K562 (cell line): ENCODE measurements around the gene TARP.
A peak's percentile ranks its signal among the peaks of the same experiment; 100 is the strongest.

Experiments
- ATAC-seq: fragments of 200-7000 bp; cut with Tn5 transposase; 3 replicates; pipeline ENCODE4 v1.9.1; 2020; ENCODE audit warnings: moderate library complexity
- BruUV-seq: library from RNA; stranded (reverse); fragments of 400-500 nt; replicated peaks from 2 replicates; lab custom pipeline; 2021; lab: Mats Ljungman, UMichigan
- CTCF ChIA-PET: fragments of 300-600 bp; formaldehyde crosslinking; extraction: SDS; loops from one replicate; lab custom pipeline; 2021; ENCODE audit warnings: low intra/inter-chr PET ratio; lab: Yijun Ruan, JAX
- POLR2A ChIA-PET: fragments of 300-600, 350-650 bp; sonication (Branson Sonifier 250); formaldehyde crosslinking; extraction: SDS; loops from one replicate; lab custom pipeline; 2021; ENCODE audit warnings: antibody characterized with exemption, inconsistent platforms; lab: Yijun Ruan, JAX
- DNase-seq, 4 experiments: peaks; one replicate each; pipeline versions ENCODE4 v3.0.0 to v3.0.0-alpha.2; 2011 to 2018; ENCODE audit warnings: low spot score in 3 of 4, mixed read lengths in 3 of 4; ENCODE audit errors: extremely low read depth in 1 of 4
- FAIRE-seq: peaks from 2 replicates; lab custom pipeline; 2011; peaks lifted over from hg19 to GRCh38; lab: Jason Lieb, UNC
- H2AFZ ChIP-seq: 2 replicates; pipeline ENCODE4 v1.6.0; 2011; ENCODE audit warnings: low read depth, low read length, control low read depth, inconsistent platforms
- H3K27ac ChIP-seq: fragments of 200-600 bp; 3 replicates; pipeline ENCODE4 v1.8.0; 2011; ENCODE audit warnings: low read depth, mild to moderate bottlenecking, control low read depth, inconsistent platforms, low read length, moderate library complexity, mixed read lengths; ENCODE audit errors: extremely low read depth
- H3K27me3 ChIP-seq, 2 experiments: fragments of 300-600 bp in 1 of 2; 2 replicates in 1 of 2; 3 replicates in 1 of 2; pipeline versions ENCODE4 v1.6.0 to v1.8.0; 2011; ENCODE audit warnings: inconsistent platforms in 2 of 2, low read length in 2 of 2, mild to moderate bottlenecking in 1 of 2, mixed read lengths in 1 of 2, moderate library complexity in 1 of 2; ENCODE audit not compliant: control insufficient read depth in 2 of 2, insufficient read depth in 2 of 2
- H3K36me3 ChIP-seq: fragments of 300-600 bp; 3 replicates; pipeline ENCODE4 v1.8.0; 2011; ENCODE audit warnings: mild to moderate bottlenecking, low read length, inconsistent platforms; ENCODE audit not compliant: control insufficient read depth, insufficient read depth
- H3K4me1 ChIP-seq, 2 experiments: fragments of 200-600 bp in 1 of 2; replicated peaks in 1 of 2; 2 replicates in 1 of 2; 3 replicates in 1 of 2; pipeline versions ENCODE4 v1.5.1 to v1.8.0; 2011; ENCODE audit warnings: inconsistent platforms in 2 of 2, low read length in 2 of 2, mild to moderate bottlenecking in 1 of 2, mixed read lengths in 1 of 2, moderate library complexity in 1 of 2; ENCODE audit not compliant: control insufficient read depth in 2 of 2, insufficient read depth in 2 of 2
- H3K4me2 ChIP-seq: 2 replicates; pipeline ENCODE4 v1.6.1; 2011; ENCODE audit warnings: low read length, control low read depth, inconsistent platforms, mixed read lengths; ENCODE audit not compliant: insufficient read depth
- H3K4me3 ChIP-seq: fragments of 200-600 bp; sonication (generic), shearing (Covaris generic); 2 replicates; pipeline ENCODE4 v1.5.1; 2016; ENCODE audit warnings: control low read depth, inconsistent platforms
- H3K79me2 ChIP-seq: fragments of 200-600 bp; 3 replicates; pipeline ENCODE4 v1.8.0; 2011; ENCODE audit warnings: low read length, inconsistent platforms; ENCODE audit not compliant: control insufficient read depth, insufficient read depth
- H3K9ac ChIP-seq, 2 experiments: 2 replicates each; pipeline versions ENCODE4 v1.6.0 to v1.6.1; 2011; ENCODE audit warnings: low read depth in 2 of 2, low read length in 2 of 2, control low read depth in 1 of 2, inconsistent platforms in 1 of 2, mild to moderate bottlenecking in 1 of 2, mixed read lengths in 1 of 2; ENCODE audit not compliant: insufficient read depth in 1 of 2
- H3K9me1 ChIP-seq: one replicate; pipeline ENCODE4 v1.6.0; 2011; ENCODE audit warnings: inconsistent platforms, mild to moderate bottlenecking, low read length, moderate library complexity; ENCODE audit not compliant: control insufficient read depth, insufficient read depth
- H3K9me3 ChIP-seq: replicated peaks from 2 replicates; pipeline ENCODE4 v1.5.1; 2011; ENCODE audit warnings: low read depth, low read length, inconsistent platforms; ENCODE audit not compliant: control insufficient read depth, insufficient read depth
- H4K20me1 ChIP-seq: replicated peaks from 2 replicates; pipeline ENCODE4 v1.6.1; 2011; ENCODE audit warnings: low read length, inconsistent platforms, mixed read lengths; ENCODE audit not compliant: control insufficient read depth, insufficient read depth
- ADNP ChIP-seq: fragments of 200-800 bp; sonication (Bioruptor generic); IDR thresholded peaks from 2 replicates; pipeline ENCODE4 v1.6.1; 2016; ENCODE audit warnings: missing genetic modification characterization, missing compliant biosample characterization
- BCOR ChIP-seq: fragments of 450-650 bp; IDR thresholded peaks from 2 replicates; pipeline ENCODE4 v1.6.1; 2016
- HDAC2 ChIP-seq: fragments of 450-650 bp; IDR thresholded peaks from 2 replicates; pipeline ENCODE4 v1.6.1; 2016; ENCODE audit warnings: mild to moderate bottlenecking
- KDM1A ChIP-seq, 2 experiments: fragments of 450-650 bp; IDR thresholded peaks; 2 replicates each; pipeline ENCODE4 v1.6.1; 2016; ENCODE audit warnings: mild to moderate bottlenecking in 2 of 2
- RBM25 ChIP-seq: fragments of 200-400 bp; formaldehyde crosslinking; IDR thresholded peaks from 2 replicates; pipeline ENCODE4 v1.6.1; 2018; ENCODE audit warnings: low read length, low read depth, moderate library complexity; ENCODE audit not compliant: severe bottlenecking
- RCOR1 ChIP-seq, 2 experiments: IDR thresholded peaks; 2 replicates each; pipeline ENCODE4 v1.6.1; 2012; ENCODE audit warnings: low read depth in 2 of 2, low read length in 2 of 2, borderline replicate concordance in 1 of 2, improper control_type of control experiment in 1 of 2
- ZNF253 ChIP-seq: fragments of 250-450 bp; sonication (Bioruptor Pico); conservative IDR thresholded peaks from 2 replicates; pipeline ENCODE4 v1.6.1; 2021; ENCODE audit warnings: mild to moderate bottlenecking
- WGBS: fragments of 100-300 bp; shearing (Covaris generic); methylation state at CpG from one replicate; pipeline ENCODE4 v1.1.6; 2016; ENCODE audit warnings: low coverage, mixed read lengths; ENCODE audit not compliant: insufficient coverage; ENCODE audit errors: missing lambda C conversion rate; 5-methylcytosine and 5-hydroxymethylcytosine counted together
- in situ Hi-C: fragments of 300-500 bp; cut with MboI; formaldehyde crosslinking; loops from 4 replicates; pipeline ENCODE4 v1.15.0; 2018; ENCODE audit warnings: inconsistent platforms, mixed read lengths
- intact Hi-C: fragments of 100-400 bp; cut with micrococcal nuclease; formaldehyde crosslinking; loops from 2 replicates; pipeline ENCODE4 v1.14.2; 2022
- TF ChIP-seq, protein P1 (sequence below): fragments of 450-650 bp; formaldehyde crosslinking; IDR thresholded peaks from 2 replicates; pipeline ENCODE4 v1.4.0; 2020; ENCODE audit warnings: mild to moderate bottlenecking, moderate library complexity
- TF ChIP-seq, protein P2 (sequence below): sonication (generic); formaldehyde crosslinking; IDR thresholded peaks from 2 replicates; pipeline ENCODE4 v1.8.1; 2023; ENCODE audit warnings: missing genetic modification reagents, mild to moderate bottlenecking, borderline replicate concordance
- TF ChIP-seq, protein P3 (sequence below): fragments of 250-450 bp; sonication (Bioruptor Pico); IDR thresholded peaks from 2 replicates; pipeline ENCODE4 v1.5.0; 2022; ENCODE audit warnings: mild to moderate bottlenecking
- TF ChIP-seq, protein P4 (sequence below): fragments of 450-650 bp; formaldehyde crosslinking; IDR thresholded peaks from 2 replicates; pipeline ENCODE4 v1.4.0; 2020; ENCODE audit warnings: mild to moderate bottlenecking, mixed read lengths

TARP gene

GRCh38 chr7:38274927-38275620 lies 1.6 kb upstream of the TARP start:
- Histone ChIP-seq H3K27me3 (no peaks in the 10 kb centered on the region), H3K27ac (no peak overlapping the region), H3K9me1 (no peaks in the 10 kb centered on the region), H3K9me3 (no peaks in the 10 kb centered on the region), H3K4me2 (no peak overlapping the region), H3K79me2 (no peaks in the 10 kb centered on the region), H3K9ac (no peak overlapping the region), H4K20me1 (no peaks in the 10 kb centered on the region), H3K4me1 (no peaks in the 10 kb centered on the region; a peak in 1 of 5 replicates), H3K36me3 (no peaks in the 10 kb centered on the region), H2AFZ (no peak overlapping the region), H3K4me3 (no peak overlapping the region)
- ATAC-seq (no peak), DNase-seq (no peak), FAIRE-seq (no peak)
- intact Hi-C loops: no loop called here
- POLR2A ChIA-PET: interaction anchor here (1.0 to 2.1 kb wide), 3 partner anchors 12 to 34 kb away, joined by 3 to 6 read pairs (median 3); no protein-coding TSS in a partner anchor
- CTCF ChIA-PET: no interaction called here
- BruUV-seq: no TSS peak
- TF ChIP-seq, protein P1, sequence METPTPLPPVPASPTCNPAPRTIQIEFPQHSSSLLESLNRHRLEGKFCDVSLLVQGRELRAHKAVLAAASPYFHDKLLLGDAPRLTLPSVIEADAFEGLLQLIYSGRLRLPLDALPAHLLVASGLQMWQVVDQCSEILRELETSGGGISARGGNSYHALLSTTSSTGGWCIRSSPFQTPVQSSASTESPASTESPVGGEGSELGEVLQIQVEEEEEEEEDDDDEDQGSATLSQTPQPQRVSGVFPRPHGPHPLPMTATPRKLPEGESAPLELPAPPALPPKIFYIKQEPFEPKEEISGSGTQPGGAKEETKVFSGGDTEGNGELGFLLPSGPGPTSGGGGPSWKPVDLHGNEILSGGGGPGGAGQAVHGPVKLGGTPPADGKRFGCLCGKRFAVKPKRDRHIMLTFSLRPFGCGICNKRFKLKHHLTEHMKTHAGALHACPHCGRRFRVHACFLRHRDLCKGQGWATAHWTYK (CRISPR knock-in tag): no peak
- TF ChIP-seq, protein P2, sequence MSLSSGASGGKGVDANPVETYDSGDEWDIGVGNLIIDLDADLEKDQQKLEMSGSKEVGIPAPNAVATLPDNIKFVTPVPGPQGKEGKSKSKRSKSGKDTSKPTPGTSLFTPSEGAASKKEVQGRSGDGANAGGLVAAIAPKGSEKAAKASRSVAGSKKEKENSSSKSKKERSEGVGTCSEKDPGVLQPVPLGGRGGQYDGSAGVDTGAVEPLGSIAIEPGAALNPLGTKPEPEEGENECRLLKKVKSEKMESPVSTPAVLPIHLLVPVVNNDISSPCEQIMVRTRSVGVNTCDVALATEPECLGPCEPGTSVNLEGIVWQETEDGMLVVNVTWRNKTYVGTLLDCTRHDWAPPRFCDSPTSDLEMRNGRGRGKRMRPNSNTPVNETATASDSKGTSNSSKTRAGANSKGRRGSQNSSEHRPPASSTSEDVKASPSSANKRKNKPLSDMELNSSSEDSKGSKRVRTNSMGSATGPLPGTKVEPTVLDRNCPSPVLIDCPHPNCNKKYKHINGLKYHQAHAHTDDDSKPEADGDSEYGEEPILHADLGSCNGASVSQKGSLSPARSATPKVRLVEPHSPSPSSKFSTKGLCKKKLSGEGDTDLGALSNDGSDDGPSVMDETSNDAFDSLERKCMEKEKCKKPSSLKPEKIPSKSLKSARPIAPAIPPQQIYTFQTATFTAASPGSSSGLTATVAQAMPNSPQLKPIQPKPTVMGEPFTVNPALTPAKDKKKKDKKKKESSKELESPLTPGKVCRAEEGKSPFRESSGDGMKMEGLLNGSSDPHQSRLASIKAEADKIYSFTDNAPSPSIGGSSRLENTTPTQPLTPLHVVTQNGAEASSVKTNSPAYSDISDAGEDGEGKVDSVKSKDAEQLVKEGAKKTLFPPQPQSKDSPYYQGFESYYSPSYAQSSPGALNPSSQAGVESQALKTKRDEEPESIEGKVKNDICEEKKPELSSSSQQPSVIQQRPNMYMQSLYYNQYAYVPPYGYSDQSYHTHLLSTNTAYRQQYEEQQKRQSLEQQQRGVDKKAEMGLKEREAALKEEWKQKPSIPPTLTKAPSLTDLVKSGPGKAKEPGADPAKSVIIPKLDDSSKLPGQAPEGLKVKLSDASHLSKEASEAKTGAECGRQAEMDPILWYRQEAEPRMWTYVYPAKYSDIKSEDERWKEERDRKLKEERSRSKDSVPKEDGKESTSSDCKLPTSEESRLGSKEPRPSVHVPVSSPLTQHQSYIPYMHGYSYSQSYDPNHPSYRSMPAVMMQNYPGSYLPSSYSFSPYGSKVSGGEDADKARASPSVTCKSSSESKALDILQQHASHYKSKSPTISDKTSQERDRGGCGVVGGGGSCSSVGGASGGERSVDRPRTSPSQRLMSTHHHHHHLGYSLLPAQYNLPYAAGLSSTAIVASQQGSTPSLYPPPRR: no peak
- TF ChIP-seq ADNP (peak; percentile 79), BCOR (peak; percentile 79), KDM1A (IDR thresholded peaks at IDR 0.05) (peak; percentile 21 to 58; a peak in 1 of 4 replicates), RCOR1 (IDR thresholded peaks at IDR 0.05; ENCODE audit: borderline replicate concordance in 1 of 2, low read depth in 2 of 2, low read length in 2 of 2) (peak in 1 of 2 experiments; percentile 45; a peak in 2 of 4 replicates), HDAC2 (peak; percentile 53; the same call in 1 of the 2 replicates), RBM25 (peak; percentile 98), ZNF253 (no peak)
- TF ChIP-seq, protein P3, sequence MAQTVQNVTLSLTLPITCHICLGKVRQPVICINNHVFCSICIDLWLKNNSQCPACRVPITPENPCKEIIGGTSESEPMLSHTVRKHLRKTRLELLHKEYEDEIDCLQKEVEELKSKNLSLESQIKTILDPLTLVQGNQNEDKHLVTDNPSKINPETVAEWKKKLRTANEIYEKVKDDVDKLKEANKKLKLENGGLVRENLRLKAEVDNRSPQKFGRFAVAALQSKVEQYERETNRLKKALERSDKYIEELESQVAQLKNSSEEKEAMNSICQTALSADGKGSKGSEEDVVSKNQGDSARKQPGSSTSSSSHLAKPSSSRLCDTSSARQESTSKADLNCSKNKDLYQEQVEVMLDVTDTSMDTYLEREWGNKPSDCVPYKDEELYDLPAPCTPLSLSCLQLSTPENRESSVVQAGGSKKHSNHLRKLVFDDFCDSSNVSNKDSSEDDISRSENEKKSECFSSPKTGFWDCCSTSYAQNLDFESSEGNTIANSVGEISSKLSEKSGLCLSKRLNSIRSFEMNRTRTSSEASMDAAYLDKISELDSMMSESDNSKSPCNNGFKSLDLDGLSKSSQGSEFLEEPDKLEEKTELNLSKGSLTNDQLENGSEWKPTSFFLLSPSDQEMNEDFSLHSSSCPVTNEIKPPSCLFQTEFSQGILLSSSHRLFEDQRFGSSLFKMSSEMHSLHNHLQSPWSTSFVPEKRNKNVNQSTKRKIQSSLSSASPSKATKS: no peak
- TF ChIP-seq, protein P4, sequence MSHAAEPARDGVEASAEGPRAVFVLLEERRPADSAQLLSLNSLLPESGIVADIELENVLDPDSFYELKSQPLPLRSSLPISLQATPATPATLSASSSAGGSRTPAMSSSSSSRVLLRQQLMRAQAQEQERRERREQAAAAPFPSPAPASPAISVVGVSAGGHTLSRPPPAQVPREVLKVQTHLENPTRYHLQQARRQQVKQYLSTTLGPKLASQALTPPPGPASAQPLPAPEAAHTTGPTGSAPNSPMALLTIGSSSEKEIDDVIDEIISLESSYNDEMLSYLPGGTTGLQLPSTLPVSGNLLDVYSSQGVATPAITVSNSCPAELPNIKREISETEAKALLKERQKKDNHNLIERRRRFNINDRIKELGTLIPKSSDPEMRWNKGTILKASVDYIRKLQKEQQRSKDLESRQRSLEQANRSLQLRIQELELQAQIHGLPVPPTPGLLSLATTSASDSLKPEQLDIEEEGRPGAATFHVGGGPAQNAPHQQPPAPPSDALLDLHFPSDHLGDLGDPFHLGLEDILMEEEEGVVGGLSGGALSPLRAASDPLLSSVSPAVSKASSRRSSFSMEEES: peak; percentile 81
- 15% methylated on average over 3 of the region's 3 CpGs for WGBS
- in situ Hi-C loops: no loop called here
